ENCODE data around the gene DIP2C.
A peak's percentile ranks its signal among the peaks of the same experiment; 100 is the strongest.

The DIP2C gene

GRCh38 chr10:613271-614138 is 76.0 kb downstream of the DIP2C start:
- no peak for DNase-seq (ENCODE audit: low read depth in 2 of 2)

GRCh38 chr10:612696-613095 is 76.8 kb downstream of the DIP2C start:
- no peak for DNase-seq (ENCODE audit: low read depth in 2 of 2)

GRCh38 chr10:610642-611305 is 78.7 kb downstream of the DIP2C start:
- DNase-seq (ENCODE audit: low read depth in 2 of 2), result peak in 1 of 2 donors; percentile 13

- DNase-seq (ENCODE audit: low read depth in 2 of 2), result no peak
Observed at GRCh38 chr10:609868-610545, 79.5 kb downstream of the DIP2C start.

- no peak for DNase-seq (ENCODE audit: low read depth in 2 of 2)
Observed at GRCh38 chr10:609262-609658, 80.2 kb downstream of the DIP2C start.

- no peak for DNase-seq (ENCODE audit: low read depth in 2 of 2)
Observed at GRCh38 chr10:608331-609261, 80.9 kb downstream of the DIP2C start.

GRCh38 chr10:607545-608185 is 81.8 kb downstream of the DIP2C start:
- DNase-seq (ENCODE audit: low read depth in 2 of 2), result no peak

- no peak for DNase-seq (ENCODE audit: low read depth in 2 of 2)
Observed at GRCh38 chr10:606762-607544, 82.5 kb downstream of the DIP2C start.

- no peak for DNase-seq (ENCODE audit: low read depth in 2 of 2)
Observed at GRCh38 chr10:605632-606325, 83.7 kb downstream of the DIP2C start.

- DNase-seq (ENCODE audit: low read depth in 2 of 2), result no peak
Observed at GRCh38 chr10:604716-605631, 84.5 kb downstream of the DIP2C start.

- DNase-seq (ENCODE audit: low read depth in 2 of 2), result no peak
Observed at GRCh38 chr10:603745-604144, 85.7 kb downstream of the DIP2C start.

GRCh38 chr10:602391-603005 is 87.0 kb downstream of the DIP2C start:
- no peak for DNase-seq (ENCODE audit: low read depth in 2 of 2)

GRCh38 chr10:601660-601963 is 87.9 kb downstream of the DIP2C start:
- DNase-seq (ENCODE audit: low read depth in 2 of 2), result no peak

- DNase-seq (ENCODE audit: low read depth in 2 of 2), result no peak
Observed at GRCh38 chr10:600876-601659, 88.4 kb downstream of the DIP2C start.

GRCh38 chr10:600234-600633 is 89.2 kb downstream of the DIP2C start:
- no peak for DNase-seq (ENCODE audit: low read depth in 2 of 2)

- no peak for DNase-seq (ENCODE audit: low read depth in 2 of 2)
Observed at GRCh38 chr10:599767-600166, 89.7 kb downstream of the DIP2C start.

GRCh38 chr10:598415-599170 is 90.9 kb downstream of the DIP2C start:
- no peak for DNase-seq (ENCODE audit: low read depth in 2 of 2)

Data from stimulated activated CD4-positive, alpha-beta T cell treated with anti-CD3 and anti-CD28 coated beads, Interleukin-15, amount 100 ng/mL, for 48 hours (primary cell).